NCI-H82 (cell line): Measurements from ENCODE around the gene AP4E1.

ENCODE experiments used
- DNase-seq: peaks from one replicate; lab custom pipeline; 2025; lab: John Stamatoyannopoulos, UW

AP4E1 gene

DNA sequence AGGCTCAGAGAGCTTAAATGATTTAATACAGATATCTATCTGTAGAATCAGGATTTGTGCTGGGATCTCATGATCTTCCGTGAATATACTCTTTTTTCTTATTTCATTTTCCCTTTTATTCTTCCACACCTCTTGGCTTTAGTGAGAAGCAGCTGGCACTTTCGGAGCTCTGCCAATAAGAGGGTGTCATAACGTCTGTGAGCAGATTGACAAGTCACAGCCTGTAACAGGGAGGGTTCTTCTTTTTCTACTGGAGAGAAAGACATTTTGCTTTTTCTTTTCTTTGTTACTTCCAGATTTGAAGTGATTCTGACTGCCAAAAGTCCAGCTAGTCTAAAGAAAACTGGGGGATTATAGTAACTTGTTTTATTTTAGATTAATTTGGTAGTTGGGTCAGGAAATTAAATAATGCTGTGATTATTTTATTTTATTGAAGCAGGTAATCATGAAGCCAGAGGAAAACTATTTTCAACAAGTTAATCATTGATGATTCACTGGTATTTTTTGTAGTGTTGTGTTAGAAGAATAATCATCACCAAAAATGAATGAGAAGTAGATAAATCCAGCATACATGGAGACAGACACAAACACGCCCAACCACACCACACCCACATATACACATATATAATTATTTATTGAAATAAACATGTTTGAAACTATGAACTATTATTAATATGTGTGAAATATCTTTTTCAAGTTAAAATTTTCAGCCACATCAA, 116.4 kb downstream of the AP4E1 start:
- DNase-seq: peak; percentile 13

DNA sequence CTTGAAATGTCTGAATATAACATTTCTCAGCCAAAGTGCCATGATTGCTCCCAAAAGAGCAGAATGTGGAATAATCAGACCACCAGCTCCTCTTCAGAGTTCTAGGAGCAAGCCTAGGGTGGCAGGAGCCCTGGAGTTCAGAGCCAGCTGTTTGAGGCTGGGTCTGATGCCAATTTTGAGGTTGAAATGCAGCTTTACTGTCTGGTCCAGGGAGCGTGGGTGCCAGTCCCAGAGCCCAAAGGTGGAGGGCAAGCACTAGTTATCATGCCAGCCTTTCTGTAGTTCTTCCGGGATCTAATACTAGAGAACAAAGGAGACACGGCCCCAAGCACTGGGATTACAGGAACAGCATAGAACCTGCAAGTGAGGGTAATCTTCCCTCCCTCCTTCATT, 117.0 kb downstream of the AP4E1 start:
- no peak for DNase-seq

DNA sequence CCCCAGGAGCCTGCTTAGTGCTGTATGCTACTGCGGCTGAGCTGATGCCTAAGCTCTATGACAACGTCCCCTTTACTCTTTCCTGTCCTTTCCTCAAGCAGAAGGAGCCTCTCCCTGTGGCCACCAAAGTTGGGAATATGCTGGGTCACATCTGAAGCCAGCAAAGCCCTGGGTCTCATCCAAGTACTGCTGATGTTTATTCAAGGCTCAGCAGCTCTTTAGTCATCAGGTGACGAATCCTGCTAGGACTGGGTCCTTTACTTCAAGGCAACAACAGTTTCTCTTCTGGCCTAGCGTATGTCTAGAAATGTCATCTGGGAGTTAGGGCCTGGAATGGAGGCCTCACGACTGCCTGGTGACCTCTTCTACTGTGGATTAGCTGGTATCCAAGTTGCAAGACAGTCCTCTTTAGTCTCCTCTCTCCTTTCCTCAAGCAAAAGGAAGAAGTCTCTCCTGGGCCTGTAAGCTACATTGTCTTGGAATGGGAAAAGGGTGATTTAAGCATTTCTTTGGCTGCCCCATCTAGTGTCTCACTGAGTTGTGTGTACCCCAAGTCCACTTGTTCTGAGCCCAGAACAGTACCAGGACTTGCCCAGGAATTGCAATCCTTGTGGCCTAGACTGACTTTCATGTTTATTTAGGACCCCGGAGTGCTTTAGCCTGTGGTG, 122.3 kb downstream of the AP4E1 start:
- DNase-seq: no peak

DNA sequence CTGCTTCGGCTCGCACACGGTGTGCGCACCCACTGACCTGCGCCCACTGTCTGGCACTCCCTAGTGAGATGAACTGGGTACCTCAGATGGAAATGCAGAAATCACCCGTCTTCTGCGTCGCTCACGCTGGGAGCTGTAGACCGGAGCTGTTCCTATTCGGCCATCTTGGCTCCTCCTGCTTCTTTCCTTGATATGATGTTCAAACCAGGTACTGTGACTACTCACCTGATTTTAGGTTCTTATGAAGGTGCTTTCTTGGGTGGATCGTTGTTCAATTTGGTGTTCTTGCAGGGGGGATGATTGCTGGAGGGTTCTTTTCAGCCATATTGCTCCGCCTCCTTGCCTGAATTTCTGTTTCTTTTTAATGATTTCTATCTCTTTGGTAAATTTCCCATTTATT, 129.0 kb downstream of the AP4E1 start:
- peak; percentile 8 for DNase-seq

DNA sequence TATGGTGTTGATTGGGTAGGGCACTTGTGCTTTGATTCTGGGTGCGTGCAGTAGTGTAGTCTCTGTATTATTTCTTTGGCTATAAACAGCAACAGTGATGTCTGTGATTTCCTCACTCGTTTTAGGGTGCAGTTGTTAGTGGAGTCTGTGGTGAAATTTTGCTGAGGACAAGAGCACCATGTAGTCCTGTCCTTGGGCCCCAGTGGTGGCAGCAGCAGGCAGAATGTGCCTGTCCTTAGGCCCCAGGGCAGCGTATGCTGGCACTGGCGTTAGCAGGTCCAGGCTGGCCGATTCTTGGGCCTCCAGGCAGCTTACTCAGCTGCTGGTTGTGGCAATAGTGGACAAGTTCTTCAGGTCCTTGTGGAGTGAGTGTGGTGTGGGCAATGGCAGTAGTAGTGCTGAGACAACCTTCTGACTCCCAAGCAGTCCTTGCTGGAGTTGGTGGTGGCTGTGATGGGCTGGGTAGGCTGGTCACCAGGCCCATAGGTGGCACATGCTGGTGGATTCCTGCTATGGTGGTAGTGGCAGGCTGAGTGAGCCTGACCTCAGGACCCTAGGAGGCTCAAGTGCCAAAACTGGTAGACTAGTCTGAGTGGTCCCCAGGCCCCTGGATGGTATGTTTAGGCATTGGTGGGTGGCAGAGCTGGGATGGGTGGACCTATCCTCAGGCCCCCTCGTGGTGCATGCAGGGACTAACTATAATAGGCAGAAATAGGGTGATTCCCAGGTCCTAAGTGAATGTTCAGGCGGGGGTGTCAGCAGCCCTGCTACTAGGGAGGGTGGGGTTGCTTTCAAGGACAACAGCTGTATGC, 129.9 kb downstream of the AP4E1 start:
- DNase-seq: peak; percentile 29

DNA sequence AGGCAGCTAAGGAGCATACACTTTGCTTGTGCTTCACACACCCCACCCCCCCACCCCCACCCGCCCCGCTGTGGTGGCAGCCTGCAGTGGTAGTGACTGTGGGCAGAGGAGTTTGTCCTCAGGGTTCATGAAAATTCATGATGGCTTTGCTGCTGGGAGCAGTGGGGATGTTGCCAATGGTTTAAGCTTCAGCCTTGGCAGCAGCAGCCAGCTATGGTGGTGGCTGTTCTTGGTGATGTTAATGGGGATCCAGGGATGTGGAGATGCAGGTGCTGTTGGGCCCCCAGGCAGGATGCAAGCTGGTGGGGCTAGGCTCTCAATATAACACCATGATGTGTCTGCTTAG, 130.5 kb downstream of the AP4E1 start:
- DNase-seq: no peak

DNA sequence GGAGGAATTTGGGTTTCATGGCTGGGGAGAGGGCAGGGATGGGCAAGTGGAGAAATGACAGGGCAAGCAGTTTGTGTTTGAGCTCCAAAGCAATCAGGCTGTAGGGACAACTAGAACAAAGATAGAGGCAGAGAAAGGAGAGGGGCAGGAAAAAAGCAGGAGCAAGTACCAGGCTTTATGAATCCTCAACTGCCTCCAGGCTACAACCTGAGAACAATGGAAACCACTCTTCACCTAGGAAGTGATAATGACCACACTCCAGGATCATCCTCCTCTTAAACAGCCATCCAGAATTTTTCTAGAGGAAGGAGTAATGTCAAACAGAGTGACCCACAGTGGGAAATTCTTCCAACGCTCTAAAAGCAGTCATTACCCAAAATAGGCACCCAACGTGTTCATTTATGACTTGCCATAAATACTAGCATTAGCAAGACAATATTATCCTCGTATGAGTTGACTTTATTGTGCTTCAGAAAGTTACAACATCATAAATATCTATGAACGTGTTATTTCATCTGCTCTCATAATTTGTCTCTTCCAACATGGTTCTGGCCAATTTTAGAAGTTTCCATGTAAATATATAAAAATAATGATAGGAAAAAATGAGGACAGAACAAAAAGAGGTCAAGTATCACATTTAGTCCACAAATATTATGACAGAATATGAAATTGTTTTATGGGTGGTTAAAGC, 135.7 kb downstream of the AP4E1 start:
- no peak for DNase-seq

DNA sequence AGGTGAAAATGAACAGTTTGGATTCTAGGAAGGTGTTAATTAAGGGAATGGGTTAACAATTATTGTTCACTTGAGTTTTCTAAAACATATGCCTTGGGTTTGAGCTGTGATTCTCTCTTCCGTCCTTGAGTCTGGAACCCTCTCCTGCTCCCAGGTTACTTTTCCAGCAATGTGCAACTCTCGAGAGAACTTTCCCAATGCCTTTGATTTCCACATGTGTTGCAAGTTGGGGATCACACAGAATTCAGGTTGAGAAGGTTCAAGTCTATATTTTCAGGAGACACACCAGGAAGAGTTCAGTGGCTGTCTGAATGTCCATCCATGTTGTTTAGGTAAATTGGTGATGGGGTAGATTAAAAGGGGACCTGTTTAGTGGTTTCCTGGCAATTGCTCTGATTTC, 137.5 kb downstream of the AP4E1 start:
- no peak for DNase-seq

DNA sequence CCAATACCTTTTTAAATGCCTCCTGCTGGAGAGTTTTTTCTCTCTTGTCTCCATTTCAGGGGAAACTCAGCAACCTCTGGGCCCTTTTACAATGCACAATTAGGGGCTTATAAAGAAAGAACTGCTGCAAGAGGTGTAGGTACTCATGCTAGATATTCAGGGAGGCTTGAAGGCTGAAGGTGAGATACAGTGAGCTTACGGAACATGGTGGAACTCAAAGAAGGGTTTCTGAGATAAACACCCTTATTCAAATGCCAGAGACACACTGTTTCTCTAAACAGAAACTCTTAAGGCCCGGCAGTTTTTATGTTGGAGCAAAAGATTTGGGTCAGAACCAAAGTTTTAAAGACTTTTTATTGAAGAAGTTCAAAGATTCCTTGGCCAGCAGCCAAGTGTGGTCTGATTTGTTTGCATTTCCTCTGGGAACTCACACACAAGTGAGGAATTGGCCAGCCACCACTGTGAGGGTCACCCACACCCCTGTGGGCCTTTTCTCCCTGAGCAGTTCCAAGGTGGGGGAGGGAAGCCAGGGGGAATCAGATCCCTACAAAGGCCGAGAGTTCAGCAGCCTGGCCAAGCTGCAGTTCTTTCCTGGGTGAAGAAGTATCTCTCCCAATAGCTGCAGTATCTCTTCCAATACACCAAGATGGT, 138.4 kb downstream of the AP4E1 start:
- DNase-seq: no peak

DNA sequence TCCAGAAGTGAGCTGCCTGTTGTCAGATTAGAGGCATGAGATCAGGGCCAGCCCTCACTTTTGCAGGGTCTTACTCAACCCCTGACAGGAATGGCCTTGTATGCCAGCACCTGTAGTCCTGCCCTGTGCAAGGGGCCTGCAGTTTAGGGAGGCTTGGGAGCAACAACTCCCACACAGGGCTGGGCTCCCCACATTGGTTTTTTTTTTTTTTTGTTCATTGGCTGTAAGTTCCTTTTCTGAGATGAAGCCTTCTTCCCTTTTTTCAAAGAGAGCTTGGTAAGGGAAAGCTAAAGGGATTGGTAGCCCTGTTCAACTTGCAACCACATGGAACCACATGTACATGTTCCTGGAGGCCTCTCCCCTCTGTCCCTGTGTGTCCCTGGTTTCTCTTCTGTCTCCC, 139.8 kb downstream of the AP4E1 start:
- DNase-seq: no peak

DNA sequence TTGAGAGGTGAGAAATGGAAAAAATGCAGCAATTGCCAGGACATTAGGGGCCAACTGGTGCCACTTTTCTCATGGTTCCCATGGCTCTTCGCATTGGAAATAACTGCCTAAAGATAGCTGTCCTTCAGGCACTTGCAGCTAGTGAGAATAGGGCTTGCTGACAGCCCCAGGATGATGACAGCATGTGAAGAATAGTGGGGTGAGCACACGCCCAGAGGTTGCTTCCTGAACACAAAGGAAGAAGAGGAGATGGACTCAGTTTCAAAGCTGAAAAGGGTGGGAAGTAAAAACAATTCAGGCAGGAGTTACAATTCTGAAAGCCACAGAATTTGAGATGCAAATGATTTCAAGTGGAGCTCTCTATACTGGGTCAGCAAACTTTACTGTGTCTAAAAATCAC, 140.6 kb downstream of the AP4E1 start:
- DNase-seq: no peak

DNA sequence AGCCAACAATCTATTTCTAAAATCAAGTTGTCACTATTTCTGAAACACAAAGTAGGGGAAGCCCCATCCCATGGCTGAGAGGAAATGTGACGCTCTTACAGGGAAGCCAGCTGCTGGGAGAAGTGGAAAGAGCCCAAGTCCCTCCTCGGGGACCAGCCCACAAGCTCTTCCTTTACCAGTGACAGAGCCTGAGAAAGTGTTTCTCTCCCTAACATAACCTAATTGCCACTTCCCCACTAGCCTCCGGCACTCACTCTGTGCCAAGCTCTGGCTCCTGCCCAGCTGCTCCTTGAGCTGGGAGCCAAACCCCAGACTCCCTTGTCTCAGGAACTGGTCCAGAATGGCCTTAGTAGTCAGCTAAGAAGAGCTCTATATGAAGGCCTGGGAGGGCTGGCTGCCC, 143.3 kb downstream of the AP4E1 start:
- no peak for DNase-seq

DNA sequence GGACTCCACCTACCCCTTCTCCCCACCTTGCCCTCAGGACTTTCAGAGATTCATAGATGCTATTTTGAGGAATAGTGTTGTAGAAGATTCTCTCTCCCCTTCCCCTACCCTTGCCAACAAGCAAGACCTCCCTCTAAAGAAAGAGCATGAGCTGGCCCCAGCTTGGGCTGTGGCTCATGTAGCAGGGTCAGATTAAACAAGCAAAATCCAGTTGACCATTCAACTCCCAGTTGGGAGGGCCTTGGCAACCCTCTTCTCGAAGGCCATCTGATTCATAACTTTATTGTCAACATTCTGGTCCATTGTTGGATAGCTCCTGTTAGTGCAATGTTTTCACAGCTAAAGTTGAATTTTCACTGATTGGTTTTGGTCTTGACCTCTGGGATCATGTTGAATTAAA, 145.1 kb downstream of the AP4E1 start:
- no peak for DNase-seq

DNA sequence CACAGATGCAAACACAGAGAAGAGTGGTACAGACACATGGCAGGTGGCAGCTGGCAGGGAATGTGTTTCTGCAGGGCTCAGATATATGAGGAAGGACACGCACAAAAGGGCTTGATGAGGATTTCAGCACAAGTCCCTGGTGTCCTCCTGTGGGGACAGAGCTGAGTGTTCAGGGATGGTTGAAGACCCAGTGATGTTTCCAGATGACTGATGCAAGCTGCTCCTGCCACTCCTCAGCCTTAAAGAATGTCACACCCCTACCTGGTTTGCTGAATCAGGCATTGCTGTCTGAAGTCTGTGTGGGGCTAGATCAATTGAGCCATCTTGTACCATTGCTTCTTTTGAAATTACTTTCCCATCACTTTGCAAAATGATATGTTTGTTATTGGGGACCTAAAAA, 146.1 kb downstream of the AP4E1 start:
- no peak for DNase-seq
